Psoas muscle (tissue), 8 donors: ENCODE measurements around the gene VWA8. TPM values are rescaled to one million over a fixed set of nuclear protein-coding genes. Genes with fewer than 3 reads are reported as not detected.
A peak's percentile ranks its signal among the peaks of the same experiment; 100 is the strongest.
"Not testable (repeated sequence)": the region's sequence is repeated elsewhere in the genome, so short reads cannot be mapped to it uniquely, and the experiment has no call there.

Experiments used
- ATAC-seq, 4 donors: fragments of 200-7000 bp; cut with Tn5 transposase; one replicate each; pipeline ENCODE4 v1.9.1; 2020; ENCODE audit warnings: moderate library complexity in 3 of 4, mild to moderate bottlenecking in 2 of 4
- DNase-seq, 2 donors: peaks; one replicate each; pipeline ENCODE4 v3.0.0-alpha.2; 2020
- H3K27ac ChIP-seq: fragments of 200-600 bp; one replicate; pipeline ENCODE4 v1.8.0; 2022
- H3K27me3 ChIP-seq, 3 donors: fragments of 200-600 bp in 1 of 3; one replicate each; pipeline versions ENCODE4 v1.6.1 to v1.8.0; 2013 to 2022; ENCODE audit warnings: low read length in 2 of 3, mild to moderate bottlenecking in 2 of 3, moderate library complexity in 1 of 3; ENCODE audit not compliant: insufficient read depth in 3 of 3
- H3K36me3 ChIP-seq, 2 donors: fragments of 200-600 bp in 1 of 2; one replicate each; pipeline versions ENCODE4 v1.6.1 to v1.8.0; 2013 to 2022; ENCODE audit warnings: low read depth in 1 of 2, mild to moderate bottlenecking in 1 of 2, moderate library complexity in 1 of 2; ENCODE audit not compliant: insufficient read depth in 1 of 2
- H3K4me1 ChIP-seq: fragments of 200-600 bp; one replicate; pipeline ENCODE4 v1.8.0; 2022
- H3K4me3 ChIP-seq: fragments of 200-600 bp; one replicate; pipeline ENCODE4 v1.8.0; 2022; ENCODE audit warnings: mild to moderate bottlenecking
- H3K9me3 ChIP-seq: fragments of 200-600 bp; one replicate; pipeline ENCODE4 v1.8.0; 2022
- WGBS, 3 donors: extraction: QIAGEN DNeasy Blood & Tissue Kit; methylation state at CpG; one replicate each; pipeline versions ENCODE4 v1.1.6 to v1.1.7; 2013; 5-methylcytosine and 5-hydroxymethylcytosine counted together
- intact Hi-C, 2 donors: fragments of 100-400 bp; cut with DNase I; formaldehyde crosslinking; loops; one replicate each; pipeline versions ENCODE4 v1.11.0 to v1.14.2; 2022
- polyA plus RNA-seq, 3 donors: library from polyadenylated mRNA; stranded (reverse); fragments of 200-250 nt; gene quantifications; one replicate each; pipeline ENCODE4 v1.2.3, GENCODE V29; 2013
- total RNA-seq, 4 donors: library from RNA; stranded (reverse); fragmentation: NEBNext Ultra II Directional in 2 of 4; extraction: Animal tissue kit (Norgen Biotek cat#: 25700) in 2 of 4; gene quantifications; one replicate each; pipeline versions ENCODE4 v1.2.1 to v1.2.4, GENCODE V29; 2021 to 2023
- TF ChIP-seq, protein P1 (sequence below): fragments of 200-600 bp; IDR thresholded peaks from one replicate; pipeline ENCODE4 v1.8.0; 2022; ENCODE audit warnings: antibody characterized with exemption
- donor health status: healthy with polysubstance abuse.
- donor health status: DM: no; HTN: no; CAD: no; lungs with moderate emphysema.
- donor health status: Bipolar disorder and iron deficiency.
- donor health status: healthy.
- donor health status: DM: yes; HTN: yes; CAD: no.
- donor health status: DM: no; HTN: no; CAD: no.
- donor health status: DM: no; HTN: no; CAD: no.
- donor health status: DM: yes; HTN: yes; CAD: no.

The VWA8 gene
- total and polyA plus RNA-seq, 7 donors = 8.6 to 50.5 (median 30.1) TPM

DNA sequence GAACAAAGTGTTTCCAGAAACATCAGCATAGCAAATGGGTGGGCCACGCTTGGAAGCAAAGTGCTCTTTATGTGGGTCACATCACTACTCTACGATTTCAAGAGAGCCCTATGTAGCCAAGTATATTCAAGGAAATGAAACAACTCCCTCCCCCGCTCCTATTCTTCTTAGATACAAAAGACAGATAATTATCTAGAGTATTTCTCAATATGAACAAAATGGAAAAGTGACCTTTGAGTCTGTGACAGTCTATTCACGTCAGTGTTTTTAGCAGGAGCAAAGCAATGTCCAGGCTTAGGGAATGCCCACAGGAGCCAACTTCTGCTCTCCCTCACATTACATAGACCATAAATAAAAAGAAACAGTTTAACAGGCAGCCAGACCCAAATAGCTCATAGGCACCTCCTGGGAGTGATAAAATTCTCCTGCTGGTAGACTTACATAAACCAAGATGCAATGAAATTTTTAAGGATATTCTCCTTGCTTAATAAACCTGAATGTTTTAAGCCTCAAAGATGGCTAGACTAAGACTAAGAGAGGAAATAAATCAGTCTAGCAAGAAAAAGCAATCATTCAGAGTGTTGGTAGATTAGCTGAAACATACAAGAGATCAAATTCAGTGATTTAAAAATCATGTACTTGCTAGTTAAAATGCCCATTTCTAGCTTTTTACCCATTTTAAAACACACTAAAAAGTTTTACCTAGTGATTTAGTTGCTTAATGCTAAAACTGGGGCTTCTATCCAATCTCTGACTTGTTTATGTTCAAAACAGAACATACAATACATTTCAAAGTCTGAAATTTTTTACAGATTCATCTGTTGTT is 320.7 kb downstream of the VWA8 start:
- Histone ChIP-seq H3K4me3 (no peak overlapping the region), H3K27ac (peak overlapping the region; percentile 46), H3K27me3 (no peaks in the 10 kb centered on the region), H3K9me3 (no peaks in the 10 kb centered on the region), H3K4me1 (peaks cover 20% of the 10 kb centered on the region), H3K36me3 (no peaks in the 10 kb centered on the region)
- DNase-seq = no peak
- peak; percentile 46 to 88 (median 82) for ATAC-seq
- WGBS, 3 donors = 31 to 37% (median 31%) methylated on average over 4 of the region's 4 CpGs
- intact Hi-C loops = loop anchor here in 1 of 2 donors (10.0 kb wide), 1 partner anchor 185 kb away; the partner anchor contains the start of gene RGCC
- TF ChIP-seq, protein P1, sequence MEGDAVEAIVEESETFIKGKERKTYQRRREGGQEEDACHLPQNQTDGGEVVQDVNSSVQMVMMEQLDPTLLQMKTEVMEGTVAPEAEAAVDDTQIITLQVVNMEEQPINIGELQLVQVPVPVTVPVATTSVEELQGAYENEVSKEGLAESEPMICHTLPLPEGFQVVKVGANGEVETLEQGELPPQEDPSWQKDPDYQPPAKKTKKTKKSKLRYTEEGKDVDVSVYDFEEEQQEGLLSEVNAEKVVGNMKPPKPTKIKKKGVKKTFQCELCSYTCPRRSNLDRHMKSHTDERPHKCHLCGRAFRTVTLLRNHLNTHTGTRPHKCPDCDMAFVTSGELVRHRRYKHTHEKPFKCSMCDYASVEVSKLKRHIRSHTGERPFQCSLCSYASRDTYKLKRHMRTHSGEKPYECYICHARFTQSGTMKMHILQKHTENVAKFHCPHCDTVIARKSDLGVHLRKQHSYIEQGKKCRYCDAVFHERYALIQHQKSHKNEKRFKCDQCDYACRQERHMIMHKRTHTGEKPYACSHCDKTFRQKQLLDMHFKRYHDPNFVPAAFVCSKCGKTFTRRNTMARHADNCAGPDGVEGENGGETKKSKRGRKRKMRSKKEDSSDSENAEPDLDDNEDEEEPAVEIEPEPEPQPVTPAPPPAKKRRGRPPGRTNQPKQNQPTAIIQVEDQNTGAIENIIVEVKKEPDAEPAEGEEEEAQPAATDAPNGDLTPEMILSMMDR = no peak

DNA sequence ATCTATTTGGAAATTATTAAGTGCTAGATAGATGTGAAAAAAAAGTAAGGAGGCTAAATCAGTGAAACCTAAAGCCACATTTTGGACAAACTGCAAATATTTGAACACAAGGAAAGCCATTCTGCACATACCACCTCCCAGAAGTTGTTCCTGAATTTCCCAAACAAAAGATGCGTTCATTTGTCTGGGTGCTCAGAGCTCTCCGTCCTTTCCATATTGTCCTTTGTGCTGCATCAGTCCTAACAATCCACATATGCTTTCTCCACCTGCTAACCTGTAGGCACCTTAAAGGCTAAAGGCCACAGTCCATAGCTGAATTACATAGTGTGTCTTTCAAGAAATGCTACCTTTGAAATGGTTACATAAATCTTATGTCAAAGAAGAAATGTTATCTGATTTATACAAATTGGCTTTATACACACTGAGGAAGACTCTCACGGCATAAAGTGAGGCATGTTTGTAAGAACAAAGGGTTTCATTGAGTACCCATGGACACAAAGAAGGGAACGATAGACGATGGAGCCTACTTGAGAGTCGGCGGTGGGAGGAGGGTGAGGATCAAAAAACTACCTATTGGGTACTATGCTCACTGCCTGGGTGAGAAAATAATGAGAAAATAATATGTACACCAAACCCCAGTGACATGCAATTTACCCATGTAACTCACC is 321.5 kb downstream of the VWA8 start:
- ATAC-seq (no peak), DNase-seq (no peak)
- peaks cover 16% of the 10 kb centered on the region for H3K4me1 ChIP-seq
- H3K4me3 ChIP-seq = no peak overlapping the region
- H3K9me3 ChIP-seq = no peaks in the 10 kb centered on the region
- no peaks in the 10 kb centered on the region for H3K36me3 ChIP-seq
- H3K27ac ChIP-seq = peak overlapping the region; percentile 46
- no peaks in the 10 kb centered on the region for H3K27me3 ChIP-seq
- WGBS, 3 donors = 64 to 79% (median 75%) methylated on average over 7 of the region's 7 CpGs
- intact Hi-C loops = no loop called here
- TF ChIP-seq, protein P1 = no peak

DNA sequence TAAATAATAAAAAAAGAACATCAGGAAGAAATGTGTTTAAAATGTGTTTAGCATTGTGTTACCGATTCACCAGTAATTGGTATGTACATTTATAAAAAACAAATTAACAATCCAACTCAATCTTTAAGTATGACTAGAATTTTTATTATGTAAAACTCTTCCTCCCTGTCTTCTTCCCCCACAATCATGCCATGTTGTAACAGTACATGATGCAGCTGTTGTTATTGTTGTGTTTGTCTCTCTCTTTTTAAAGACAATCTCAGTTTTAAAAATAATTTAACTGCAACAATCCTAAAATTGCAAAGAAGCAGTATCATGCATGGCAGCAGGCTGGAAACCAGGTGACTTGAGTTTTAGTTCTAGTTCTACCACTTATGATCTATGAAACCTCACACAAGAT is 323.3 kb downstream of the VWA8 start:
- intact Hi-C loops = no loop called here
- Histone ChIP-seq H3K27me3 (no peaks in the 10 kb centered on the region), H3K4me1 (peaks cover 16% of the 10 kb centered on the region), H3K27ac (no peak overlapping the region), H3K9me3 (no peaks in the 10 kb centered on the region), H3K36me3 (no peaks in the 10 kb centered on the region), H3K4me3 (no peak overlapping the region)
- DNase-seq (no peak), ATAC-seq (no peak)
- TF ChIP-seq, protein P1 = no peak
- WGBS, 3 donors = 95 to 98% (median 96%) methylated on average over 1 of the region's 1 CpG

DNA sequence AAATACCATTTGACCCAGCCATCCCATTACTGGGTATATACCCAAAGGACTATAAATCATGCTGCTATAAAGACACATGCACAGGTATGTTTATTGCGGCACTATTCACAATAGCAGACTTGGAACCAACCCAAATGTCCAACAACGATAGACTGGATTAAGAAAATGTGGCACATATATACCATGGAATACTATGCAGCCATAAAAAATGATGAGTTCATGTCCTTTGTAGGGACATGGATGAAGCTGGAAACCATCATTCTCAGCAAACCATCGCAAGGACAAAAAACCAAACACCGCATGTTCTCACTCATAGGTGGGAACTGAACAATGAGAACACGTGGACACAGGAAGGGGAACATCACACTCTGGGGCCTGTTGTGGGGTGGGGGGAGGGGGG is 323.9 kb downstream of the VWA8 start:
- ATAC-seq, DNase-seq, H3K9me3 ChIP-seq, intact Hi-C loops, H3K27ac ChIP-seq, H3K27me3 ChIP-seq, H3K4me3 ChIP-seq, H3K36me3 ChIP-seq: not testable (repeated sequence)
- H3K4me1 ChIP-seq = peaks cover 16% of the 10 kb centered on the region
- WGBS, 3 donors = 88 to 94% (median 93%) methylated on average over 3 to 5 of the region's 5 CpGs

DNA sequence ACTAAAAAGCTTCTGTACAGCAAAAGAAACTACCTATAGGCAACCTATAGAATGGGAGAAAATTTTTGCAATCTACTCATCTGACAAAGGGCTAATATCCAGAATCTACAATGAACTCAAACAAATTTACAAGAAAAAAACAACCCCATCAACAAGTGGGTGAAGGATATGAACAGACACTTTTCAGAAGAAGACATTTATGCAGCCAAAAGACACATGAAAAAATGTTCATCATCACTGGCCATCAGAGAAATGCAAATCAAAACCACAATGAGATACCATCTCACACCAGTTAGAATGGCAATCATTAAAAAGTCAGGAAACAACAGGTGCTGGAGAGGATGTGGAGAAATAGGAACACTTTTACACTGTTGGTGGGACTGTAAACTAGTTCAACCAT is 324.3 kb downstream of the VWA8 start:
- H3K27me3 ChIP-seq, H3K27ac ChIP-seq, H3K36me3 ChIP-seq, intact Hi-C loops, DNase-seq, H3K9me3 ChIP-seq, ATAC-seq, H3K4me3 ChIP-seq: not testable (repeated sequence)
- peaks cover 16% of the 10 kb centered on the region for H3K4me1 ChIP-seq
